SU-DHL-6 (cell line): ENCODE measurements around the gene PTPN5.

Experiments
- H2AFZ ChIP-seq: fragments of 200-600 bp; sonication (generic); 2 replicates; pipeline ENCODE4 v1.6.1; 2014; ENCODE audit warnings: low read depth, mild to moderate bottlenecking, moderate library complexity, mixed read lengths, antibody characterized with exemption, low read length; ENCODE audit not compliant: severe bottlenecking
- H3F3A ChIP-seq: fragments of 200-600 bp; shearing (Covaris generic); 2 replicates; pipeline ENCODE4 v1.6.0; 2016; ENCODE audit warnings: antibody characterized with exemption, mild to moderate bottlenecking; ENCODE audit not compliant: insufficient read depth
- H3K27ac ChIP-seq: fragments of 200-600 bp; sonication (generic); 2 replicates; pipeline ENCODE4 v1.5.1; 2016; ENCODE audit warnings: low read depth, mild to moderate bottlenecking, low read length, moderate library complexity, mixed read lengths
- H3K27me3 ChIP-seq: fragments of 200-600 bp; sonication (generic), shearing (Covaris generic); 2 replicates; pipeline ENCODE4 v1.6.0; 2014; ENCODE audit warnings: mild to moderate bottlenecking, low read length
- H3K36me3 ChIP-seq: fragments of 200-600 bp; sonication (generic); 2 replicates; pipeline ENCODE4 v1.6.1; 2014; ENCODE audit warnings: mild to moderate bottlenecking, low read length, mixed read lengths
- H3K4me2 ChIP-seq: fragments of 300-600, 200-600 bp; shearing (Covaris generic), sonication (generic); 2 replicates; pipeline ENCODE4 v1.6.0; 2014; ENCODE audit warnings: low read length, low read depth, mild to moderate bottlenecking; ENCODE audit not compliant: poor library complexity, severe bottlenecking
- H3K4me3 ChIP-seq: fragments of 200-600 bp; sonication (generic); 2 replicates; pipeline ENCODE4 v1.5.1; 2014; ENCODE audit warnings: antibody characterized with exemption, low read length, mild to moderate bottlenecking, mixed read lengths; ENCODE audit not compliant: insufficient read depth, poor library complexity, severe bottlenecking
- H3K79me2 ChIP-seq: fragments of 200-600 bp; sonication (generic); 2 replicates; pipeline ENCODE4 v1.6.1; 2014; ENCODE audit warnings: mild to moderate bottlenecking, low read length, moderate library complexity; ENCODE audit not compliant: insufficient read depth
- H3K9ac ChIP-seq: fragments of 200-600 bp; sonication (generic); 2 replicates; pipeline ENCODE4 v1.7.0; 2014; ENCODE audit warnings: mild to moderate bottlenecking, low read length
- H3K9me2 ChIP-seq: fragments of 200-600 bp; sonication (generic); replicated peaks from 2 replicates; pipeline ENCODE4 v1.6.1; 2014; ENCODE audit warnings: low read length; ENCODE audit not compliant: insufficient read depth
- H3K9me3 ChIP-seq: fragments of 200-600 bp; sonication (generic); 2 replicates; pipeline ENCODE4 v1.6.1; 2014; ENCODE audit warnings: low read length, mixed read lengths; ENCODE audit not compliant: insufficient read depth
- H4K20me1 ChIP-seq: fragments of 200-600 bp; sonication (generic); 2 replicates; pipeline ENCODE4 v1.6.1; 2014; ENCODE audit warnings: low read depth, mild to moderate bottlenecking, antibody characterized with exemption, low read length, moderate library complexity, mixed read lengths
- EZH2phosphoT487 ChIP-seq: fragments of 200-600 bp; sonication (generic), shearing (Covaris generic); conservative IDR thresholded peaks from 2 replicates; pipeline ENCODE4 v1.6.1; 2018; ENCODE audit warnings: mild to moderate bottlenecking, antibody characterized with exemption, low read length, moderate library complexity, mixed read lengths
- TF ChIP-seq, protein P1 (sequence below): fragments of 200-600 bp; sonication (generic); IDR thresholded peaks from one replicate; pipeline ENCODE4 v1.5.1; 2017; ENCODE audit warnings: antibody characterized with exemption, mild to moderate bottlenecking, low read length, moderate library complexity; ENCODE audit not compliant: insufficient read depth, poor library complexity, severe bottlenecking

The PTPN5 gene

DNA sequence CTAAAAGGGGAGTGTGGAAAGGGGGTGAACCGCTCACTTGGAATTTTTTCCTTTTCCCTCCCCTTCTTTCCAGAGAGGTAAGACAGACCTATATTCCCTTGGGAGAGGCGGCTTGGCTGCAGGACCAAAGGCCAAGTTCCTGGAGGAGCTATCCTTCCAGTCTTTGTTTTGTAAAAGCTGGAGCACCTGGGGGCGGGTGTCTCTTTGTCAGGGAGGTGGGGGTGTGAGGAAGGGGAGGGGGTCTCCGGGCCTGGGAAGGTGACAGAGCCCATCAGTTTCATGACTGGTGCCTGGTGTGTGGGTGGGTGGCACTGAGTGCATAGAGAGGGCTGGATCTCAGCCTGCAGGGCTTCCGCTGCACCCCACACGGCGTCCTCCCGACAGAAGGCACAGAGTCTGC lies 18.5 kb downstream of the PTPN5 start:
- no peak overlapping the region for H2AFZ ChIP-seq
- H3K4me2 ChIP-seq, result no peak overlapping the region
- H3K9ac ChIP-seq, result no peak overlapping the region
- H3K79me2 ChIP-seq, result no peaks in the 10 kb centered on the region
- H3F3A ChIP-seq, result no peaks in the 10 kb centered on the region
- TF ChIP-seq EZH2phosphoT487, result no peak
- TF ChIP-seq, protein P1, sequence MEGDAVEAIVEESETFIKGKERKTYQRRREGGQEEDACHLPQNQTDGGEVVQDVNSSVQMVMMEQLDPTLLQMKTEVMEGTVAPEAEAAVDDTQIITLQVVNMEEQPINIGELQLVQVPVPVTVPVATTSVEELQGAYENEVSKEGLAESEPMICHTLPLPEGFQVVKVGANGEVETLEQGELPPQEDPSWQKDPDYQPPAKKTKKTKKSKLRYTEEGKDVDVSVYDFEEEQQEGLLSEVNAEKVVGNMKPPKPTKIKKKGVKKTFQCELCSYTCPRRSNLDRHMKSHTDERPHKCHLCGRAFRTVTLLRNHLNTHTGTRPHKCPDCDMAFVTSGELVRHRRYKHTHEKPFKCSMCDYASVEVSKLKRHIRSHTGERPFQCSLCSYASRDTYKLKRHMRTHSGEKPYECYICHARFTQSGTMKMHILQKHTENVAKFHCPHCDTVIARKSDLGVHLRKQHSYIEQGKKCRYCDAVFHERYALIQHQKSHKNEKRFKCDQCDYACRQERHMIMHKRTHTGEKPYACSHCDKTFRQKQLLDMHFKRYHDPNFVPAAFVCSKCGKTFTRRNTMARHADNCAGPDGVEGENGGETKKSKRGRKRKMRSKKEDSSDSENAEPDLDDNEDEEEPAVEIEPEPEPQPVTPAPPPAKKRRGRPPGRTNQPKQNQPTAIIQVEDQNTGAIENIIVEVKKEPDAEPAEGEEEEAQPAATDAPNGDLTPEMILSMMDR, result no peak
- no peaks in the 10 kb centered on the region for H4K20me1 ChIP-seq
- H3K27me3 ChIP-seq, result no peaks in the 10 kb centered on the region
- no peaks in the 10 kb centered on the region for H3K9me2 ChIP-seq
- no peak overlapping the region for H3K4me3 ChIP-seq
- H3K36me3 ChIP-seq, result no peaks in the 10 kb centered on the region
- no peak overlapping the region for H3K27ac ChIP-seq
- H3K9me3 ChIP-seq, result no peaks in the 10 kb centered on the region

DNA sequence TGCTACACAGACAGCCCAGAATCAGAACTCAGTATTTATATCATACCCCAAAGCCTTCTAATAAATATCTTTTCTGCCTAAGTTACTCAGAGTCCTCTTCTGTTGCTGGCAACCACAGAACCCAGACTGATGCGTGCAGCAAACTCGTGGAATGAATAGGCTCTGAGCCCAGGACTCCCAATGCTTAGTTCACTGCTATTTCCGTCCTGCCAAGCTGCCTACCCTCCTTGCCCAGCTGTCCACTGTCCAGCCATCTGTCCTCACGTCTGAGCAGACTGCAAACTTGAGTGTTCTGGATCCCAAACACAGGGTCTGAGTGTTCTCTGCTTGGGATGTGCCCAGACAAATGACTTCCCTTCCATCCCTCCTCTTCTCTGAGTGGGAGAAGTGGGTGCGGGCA lies 19.4 kb downstream of the PTPN5 start:
- no peak overlapping the region for H2AFZ ChIP-seq
- H3K79me2 ChIP-seq, result no peaks in the 10 kb centered on the region
- TF ChIP-seq, protein P1, result no peak
- TF ChIP-seq EZH2phosphoT487, result no peak
- H3F3A ChIP-seq, result no peaks in the 10 kb centered on the region
- H3K4me3 ChIP-seq, result no peak overlapping the region
- no peaks in the 10 kb centered on the region for H3K9me2 ChIP-seq
- H3K4me2 ChIP-seq, result no peak overlapping the region
- no peaks in the 10 kb centered on the region for H4K20me1 ChIP-seq
- H3K27ac ChIP-seq, result no peak overlapping the region
- no peaks in the 10 kb centered on the region for H3K36me3 ChIP-seq
- H3K27me3 ChIP-seq, result no peaks in the 10 kb centered on the region
- no peaks in the 10 kb centered on the region for H3K9me3 ChIP-seq
- H3K9ac ChIP-seq, result no peak overlapping the region

DNA sequence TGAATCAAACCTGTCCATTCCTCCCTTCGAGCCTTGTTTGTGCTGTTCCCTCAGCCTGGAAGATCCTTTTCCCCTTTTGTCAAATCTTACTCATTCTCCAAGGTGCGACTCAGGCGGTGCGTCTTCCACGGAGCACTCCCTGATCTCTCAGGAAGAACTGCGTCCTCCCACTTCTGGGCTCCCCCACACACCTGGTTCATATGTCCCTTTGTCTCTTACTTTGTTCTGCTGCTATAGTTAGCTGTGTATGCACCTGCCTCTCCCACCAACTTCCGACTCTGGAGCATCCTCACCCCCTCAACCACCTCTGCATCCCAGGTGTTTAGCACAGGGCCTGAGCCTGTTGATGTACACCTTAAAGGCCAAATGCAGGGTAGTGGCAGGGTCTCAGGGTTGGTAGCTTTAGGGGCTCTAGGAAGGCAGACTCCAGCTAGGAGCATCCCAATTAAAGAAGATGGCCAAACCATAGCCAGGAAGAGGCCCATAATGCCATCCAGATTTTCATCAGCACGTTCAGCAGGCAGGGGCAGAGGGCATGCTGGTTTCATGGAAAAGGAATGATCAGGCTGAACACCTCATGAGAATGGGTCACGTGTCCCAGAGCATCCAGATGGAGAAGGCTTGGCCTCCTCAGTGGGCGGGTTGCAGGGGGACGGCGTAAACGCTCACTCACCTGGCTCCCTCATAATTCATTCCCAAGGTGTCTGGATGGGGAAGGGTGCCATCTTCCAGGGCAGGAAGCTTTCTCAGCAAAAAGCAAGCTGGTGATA lies 20.1 kb downstream of the PTPN5 start:
- H3K9me2 ChIP-seq, result no peaks in the 10 kb centered on the region
- no peak overlapping the region for H3K4me3 ChIP-seq
- H3K36me3 ChIP-seq, result no peaks in the 10 kb centered on the region
- no peaks in the 10 kb centered on the region for H3F3A ChIP-seq
- H3K27me3 ChIP-seq, result no peaks in the 10 kb centered on the region
- TF ChIP-seq, protein P1, result no peak
- no peak for TF ChIP-seq EZH2phosphoT487
- H3K9me3 ChIP-seq, result no peaks in the 10 kb centered on the region
- no peak overlapping the region for H3K4me2 ChIP-seq
- no peak overlapping the region for H2AFZ ChIP-seq
- no peaks in the 10 kb centered on the region for H4K20me1 ChIP-seq
- no peaks in the 10 kb centered on the region for H3K79me2 ChIP-seq
- no peak overlapping the region for H3K9ac ChIP-seq
- H3K27ac ChIP-seq, result no peak overlapping the region
